SK-N-SH treated with all-trans-retinoic acid at 6 μM for 48 hours (cell line): ENCODE measurements around the gene SVIL.

ENCODE experiments used
- ARNTL ChIP-seq: fragments of 450-650 bp; formaldehyde crosslinking; IDR thresholded peaks from 2 replicates; pipeline ENCODE4 v1.5.0; 2020; ENCODE audit warnings: low read depth, mild to moderate bottlenecking, moderate library complexity, borderline replicate concordance
- CSDC2 ChIP-seq: fragments of 250-450 bp; sonication (Bioruptor Pico); IDR thresholded peaks from 2 replicates; pipeline ENCODE4 v1.5.0; 2020; ENCODE audit warnings: mild to moderate bottlenecking, moderate library complexity
- OSR1 ChIP-seq: fragments of 250-450 bp; sonication (Bioruptor Pico); IDR thresholded peaks from 2 replicates; pipeline ENCODE4 v1.8.0; 2022; ENCODE audit warnings: moderate library complexity, mild to moderate bottlenecking, inconsistent platforms
- RARB ChIP-seq: fragments of 250-450 bp; sonication (Bioruptor Pico); IDR thresholded peaks from 2 replicates; pipeline ENCODE4 v1.8.0; 2021; ENCODE audit warnings: mild to moderate bottlenecking, moderate library complexity
- TOX ChIP-seq: fragments of 250-450 bp; sonication (Bioruptor Pico); IDR thresholded peaks from 2 replicates; pipeline ENCODE4 v1.8.0; 2021; ENCODE audit warnings: mild to moderate bottlenecking, moderate library complexity, borderline replicate concordance
- ZFP3 ChIP-seq: fragments of 250-450 bp; sonication (Bioruptor Pico); IDR thresholded peaks from 2 replicates; pipeline ENCODE4 v1.5.0; 2020; ENCODE audit warnings: mild to moderate bottlenecking, moderate library complexity
- TF ChIP-seq, protein P1 (sequence below): fragments of 250-450 bp; sonication (Bioruptor Pico); IDR thresholded peaks from 2 replicates; pipeline ENCODE4 v1.8.0; 2020; ENCODE audit warnings: mild to moderate bottlenecking, moderate library complexity, borderline replicate concordance
- TF ChIP-seq, protein P2 (sequence below): fragments of 250-450 bp; sonication (Bioruptor Pico); IDR thresholded peaks from 2 replicates; pipeline ENCODE4 v1.5.1; 2020; ENCODE audit warnings: low read depth, mild to moderate bottlenecking, moderate library complexity
- TF ChIP-seq, protein P3 (sequence below): fragments of 250-450 bp; sonication (Bioruptor Pico); IDR thresholded peaks from 2 replicates; pipeline ENCODE4 v1.5.1; 2021; ENCODE audit warnings: mild to moderate bottlenecking, moderate library complexity
- TF ChIP-seq, protein P4 (sequence below): fragments of 250-450 bp; sonication (Bioruptor Pico); IDR thresholded peaks from 2 replicates; pipeline ENCODE4 v1.8.0; 2021; ENCODE audit warnings: low read depth, mild to moderate bottlenecking, moderate library complexity, borderline replicate concordance

- TF ChIP-seq CSDC2 (CRISPR knock-in tag) (no peak), OSR1 (CRISPR knock-in tag) (no peak), ARNTL (no peak), TOX (CRISPR knock-in tag) (no peak), ZFP3 (CRISPR knock-in tag) (no peak), RARB (CRISPR knock-in tag) (no peak)
- TF ChIP-seq, protein P1, sequence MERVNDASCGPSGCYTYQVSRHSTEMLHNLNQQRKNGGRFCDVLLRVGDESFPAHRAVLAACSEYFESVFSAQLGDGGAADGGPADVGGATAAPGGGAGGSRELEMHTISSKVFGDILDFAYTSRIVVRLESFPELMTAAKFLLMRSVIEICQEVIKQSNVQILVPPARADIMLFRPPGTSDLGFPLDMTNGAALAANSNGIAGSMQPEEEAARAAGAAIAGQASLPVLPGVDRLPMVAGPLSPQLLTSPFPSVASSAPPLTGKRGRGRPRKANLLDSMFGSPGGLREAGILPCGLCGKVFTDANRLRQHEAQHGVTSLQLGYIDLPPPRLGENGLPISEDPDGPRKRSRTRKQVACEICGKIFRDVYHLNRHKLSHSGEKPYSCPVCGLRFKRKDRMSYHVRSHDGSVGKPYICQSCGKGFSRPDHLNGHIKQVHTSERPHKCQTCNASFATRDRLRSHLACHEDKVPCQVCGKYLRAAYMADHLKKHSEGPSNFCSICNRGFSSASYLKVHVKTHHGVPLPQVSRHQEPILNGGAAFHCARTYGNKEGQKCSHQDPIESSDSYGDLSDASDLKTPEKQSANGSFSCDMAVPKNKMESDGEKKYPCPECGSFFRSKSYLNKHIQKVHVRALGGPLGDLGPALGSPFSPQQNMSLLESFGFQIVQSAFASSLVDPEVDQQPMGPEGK (CRISPR knock-in tag): no peak
- TF ChIP-seq, protein P2, sequence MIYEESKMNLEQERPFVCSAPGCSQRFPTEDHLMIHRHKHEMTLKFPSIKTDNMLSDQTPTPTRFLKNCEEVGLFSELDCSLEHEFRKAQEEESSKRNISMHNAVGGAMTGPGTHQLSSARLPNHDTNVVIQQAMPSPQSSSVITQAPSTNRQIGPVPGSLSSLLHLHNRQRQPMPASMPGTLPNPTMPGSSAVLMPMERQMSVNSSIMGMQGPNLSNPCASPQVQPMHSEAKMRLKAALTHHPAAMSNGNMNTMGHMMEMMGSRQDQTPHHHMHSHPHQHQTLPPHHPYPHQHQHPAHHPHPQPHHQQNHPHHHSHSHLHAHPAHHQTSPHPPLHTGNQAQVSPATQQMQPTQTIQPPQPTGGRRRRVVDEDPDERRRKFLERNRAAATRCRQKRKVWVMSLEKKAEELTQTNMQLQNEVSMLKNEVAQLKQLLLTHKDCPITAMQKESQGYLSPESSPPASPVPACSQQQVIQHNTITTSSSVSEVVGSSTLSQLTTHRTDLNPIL (CRISPR knock-in tag): no peak
- TF ChIP-seq, protein P3, sequence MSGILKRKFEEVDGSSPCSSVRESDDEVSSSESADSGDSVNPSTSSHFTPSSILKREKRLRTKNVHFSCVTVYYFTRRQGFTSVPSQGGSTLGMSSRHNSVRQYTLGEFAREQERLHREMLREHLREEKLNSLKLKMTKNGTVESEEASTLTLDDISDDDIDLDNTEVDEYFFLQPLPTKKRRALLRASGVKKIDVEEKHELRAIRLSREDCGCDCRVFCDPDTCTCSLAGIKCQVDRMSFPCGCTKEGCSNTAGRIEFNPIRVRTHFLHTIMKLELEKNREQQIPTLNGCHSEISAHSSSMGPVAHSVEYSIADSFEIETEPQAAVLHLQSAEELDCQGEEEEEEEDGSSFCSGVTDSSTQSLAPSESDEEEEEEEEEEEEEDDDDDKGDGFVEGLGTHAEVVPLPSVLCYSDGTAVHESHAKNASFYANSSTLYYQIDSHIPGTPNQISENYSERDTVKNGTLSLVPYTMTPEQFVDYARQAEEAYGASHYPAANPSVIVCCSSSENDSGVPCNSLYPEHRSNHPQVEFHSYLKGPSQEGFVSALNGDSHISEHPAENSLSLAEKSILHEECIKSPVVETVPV: no peak
- TF ChIP-seq, protein P4, sequence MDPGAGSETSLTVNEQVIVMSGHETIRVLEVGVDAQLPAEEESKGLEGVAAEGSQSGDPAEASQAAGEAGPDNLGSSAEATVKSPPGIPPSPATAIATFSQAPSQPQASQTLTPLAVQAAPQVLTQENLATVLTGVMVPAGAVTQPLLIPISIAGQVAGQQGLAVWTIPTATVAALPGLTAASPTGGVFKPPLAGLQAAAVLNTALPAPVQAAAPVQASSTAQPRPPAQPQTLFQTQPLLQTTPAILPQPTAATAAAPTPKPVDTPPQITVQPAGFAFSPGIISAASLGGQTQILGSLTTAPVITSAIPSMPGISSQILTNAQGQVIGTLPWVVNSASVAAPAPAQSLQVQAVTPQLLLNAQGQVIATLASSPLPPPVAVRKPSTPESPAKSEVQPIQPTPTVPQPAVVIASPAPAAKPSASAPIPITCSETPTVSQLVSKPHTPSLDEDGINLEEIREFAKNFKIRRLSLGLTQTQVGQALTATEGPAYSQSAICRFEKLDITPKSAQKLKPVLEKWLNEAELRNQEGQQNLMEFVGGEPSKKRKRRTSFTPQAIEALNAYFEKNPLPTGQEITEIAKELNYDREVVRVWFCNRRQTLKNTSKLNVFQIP (CRISPR knock-in tag): no peak
These were observed 6.5 kb downstream of the SVIL start for GRCh38 chr10:29628311-29628710.
